HEK293 (cell line): ENCODE data around the gene GART.

Experiments used
- ATF2 ChIP-seq: fragments of 450-650 bp; formaldehyde crosslinking; IDR thresholded peaks from 2 replicates; pipeline ENCODE4 v1.5.1; 2016; ENCODE audit warnings: missing biosample characterization, missing genetic modification characterization, low read depth
- BCL11A ChIP-seq: fragments of 450-650 bp; formaldehyde crosslinking; IDR thresholded peaks from 2 replicates; pipeline ENCODE4 v1.5.1; 2016; ENCODE audit warnings: low read depth, missing biosample characterization, missing genetic modification characterization
- GFI1B ChIP-seq: fragments of 450-650 bp; formaldehyde crosslinking; IDR thresholded peaks from 2 replicates; pipeline ENCODE4 v1.5.1; 2016; ENCODE audit warnings: missing biosample characterization, missing genetic modification characterization
- GLIS1 ChIP-seq: fragments of 450-650 bp; formaldehyde crosslinking; IDR thresholded peaks from 2 replicates; pipeline ENCODE4 v1.5.1; 2016; ENCODE audit warnings: missing biosample characterization, missing genetic modification characterization
- GLIS2 ChIP-seq: fragments of 450-650 bp; formaldehyde crosslinking; IDR thresholded peaks from 2 replicates; pipeline ENCODE4 v1.5.1; 2016; ENCODE audit warnings: missing biosample characterization, missing genetic modification characterization
- HOXC10 ChIP-seq: sonication (generic); formaldehyde crosslinking; IDR thresholded peaks from 2 replicates; pipeline ENCODE4 v1.8.1; 2023; ENCODE audit warnings: mild to moderate bottlenecking, missing genetic modification reagents
- KLF16 ChIP-seq: fragments of 450-650 bp; formaldehyde crosslinking; IDR thresholded peaks from 2 replicates; pipeline ENCODE4 v1.5.1; 2017; ENCODE audit warnings: missing biosample characterization, missing genetic modification characterization
- MZF1 ChIP-seq: fragments of 450-650 bp; formaldehyde crosslinking; IDR thresholded peaks from 2 replicates; pipeline ENCODE4 v1.5.1; 2017; ENCODE audit warnings: missing biosample characterization, missing genetic modification characterization, borderline replicate concordance
- OVOL3 ChIP-seq: fragments of 450-650 bp; formaldehyde crosslinking; IDR thresholded peaks from 2 replicates; pipeline ENCODE4 v1.5.1; 2016; ENCODE audit warnings: missing biosample characterization, missing genetic modification characterization
- PRDM10 ChIP-seq: fragments of 450-650 bp; formaldehyde crosslinking; IDR thresholded peaks from 2 replicates; pipeline ENCODE4 v1.5.1; 2016; ENCODE audit warnings: missing biosample characterization, missing genetic modification characterization
- SCRT2 ChIP-seq: fragments of 450-650 bp; formaldehyde crosslinking; IDR thresholded peaks from 2 replicates; pipeline ENCODE4 v1.5.1; 2016; ENCODE audit warnings: missing biosample characterization, missing genetic modification characterization
- SP2 ChIP-seq: fragments of 450-650 bp; formaldehyde crosslinking; IDR thresholded peaks from 2 replicates; pipeline ENCODE4 v1.5.1; 2016; ENCODE audit warnings: missing biosample characterization, missing genetic modification characterization
- SP3 ChIP-seq: fragments of 450-650 bp; formaldehyde crosslinking; IDR thresholded peaks from 2 replicates; pipeline ENCODE4 v1.5.1; 2016; ENCODE audit warnings: missing biosample characterization, missing genetic modification characterization
- WT1 ChIP-seq: fragments of 450-650 bp; formaldehyde crosslinking; IDR thresholded peaks from 2 replicates; pipeline ENCODE4 v1.5.1; 2016; ENCODE audit warnings: missing biosample characterization, missing genetic modification characterization
- ZBTB21 ChIP-seq: fragments of 450-650 bp; formaldehyde crosslinking; IDR thresholded peaks from 2 replicates; pipeline ENCODE4 v1.5.1; 2017; ENCODE audit warnings: missing biosample characterization, missing genetic modification characterization
- ZFP37 ChIP-seq: fragments of 450-650 bp; formaldehyde crosslinking; IDR thresholded peaks from 2 replicates; pipeline ENCODE4 v1.5.1; 2016; ENCODE audit warnings: missing biosample characterization, missing genetic modification characterization
- ZFP41 ChIP-seq: fragments of 450-650 bp; formaldehyde crosslinking; IDR thresholded peaks from 2 replicates; pipeline ENCODE4 v1.5.1; 2016; ENCODE audit warnings: missing biosample characterization, missing genetic modification characterization, borderline replicate concordance
- ZNF133 ChIP-seq: fragments of 450-650 bp; formaldehyde crosslinking; IDR thresholded peaks from 2 replicates; pipeline ENCODE4 v1.5.1; 2016; ENCODE audit warnings: missing biosample characterization, missing genetic modification characterization
- ZNF140 ChIP-seq: fragments of 450-650 bp; formaldehyde crosslinking; IDR thresholded peaks from 2 replicates; pipeline ENCODE4 v1.5.1; 2016; ENCODE audit warnings: missing biosample characterization, missing genetic modification characterization
- ZNF175 ChIP-seq: fragments of 450-650 bp; formaldehyde crosslinking; IDR thresholded peaks from 2 replicates; pipeline ENCODE4 v1.5.1; 2016; ENCODE audit warnings: missing biosample characterization, missing genetic modification characterization
- ZNF184 ChIP-seq: fragments of 450-650 bp; IDR thresholded peaks from 2 replicates; pipeline ENCODE4 v1.5.1; 2018; ENCODE audit warnings: missing biosample characterization, mild to moderate bottlenecking, missing genetic modification characterization
- ZNF2 ChIP-seq: fragments of 450-650 bp; formaldehyde crosslinking; IDR thresholded peaks from 2 replicates; pipeline ENCODE4 v1.5.1; 2016; ENCODE audit warnings: missing biosample characterization, missing genetic modification characterization
- ZNF24 ChIP-seq: fragments of 450-650 bp; formaldehyde crosslinking; IDR thresholded peaks from 2 replicates; pipeline ENCODE4 v1.5.1; 2016; ENCODE audit warnings: missing biosample characterization, missing genetic modification characterization
- ZNF26 ChIP-seq: fragments of 450-650 bp; formaldehyde crosslinking; IDR thresholded peaks from 2 replicates; pipeline ENCODE4 v1.5.1; 2016; ENCODE audit warnings: missing biosample characterization, missing genetic modification characterization
- ZNF335 ChIP-seq: fragments of 450-650 bp; formaldehyde crosslinking; conservative IDR thresholded peaks from 2 replicates; pipeline ENCODE4 v1.5.1; 2016; ENCODE audit warnings: missing biosample characterization, missing genetic modification characterization
- ZNF416 ChIP-seq: fragments of 450-650 bp; formaldehyde crosslinking; IDR thresholded peaks from 2 replicates; pipeline ENCODE4 v1.5.1; 2016; ENCODE audit warnings: missing biosample characterization, missing genetic modification characterization
- ZNF660 ChIP-seq: fragments of 450-650 bp; IDR thresholded peaks from 2 replicates; pipeline ENCODE4 v1.5.1; 2018; ENCODE audit warnings: missing biosample characterization, mild to moderate bottlenecking, missing genetic modification characterization
- ZNF701 ChIP-seq: fragments of 450-650 bp; formaldehyde crosslinking; IDR thresholded peaks from 2 replicates; pipeline ENCODE4 v1.5.1; 2016; ENCODE audit warnings: missing biosample characterization, missing genetic modification characterization
- ZNF704 ChIP-seq: fragments of 450-650 bp; formaldehyde crosslinking; IDR thresholded peaks from 2 replicates; pipeline ENCODE4 v1.5.1; 2016; ENCODE audit warnings: missing biosample characterization, missing genetic modification characterization
- ZNF76 ChIP-seq: fragments of 450-650 bp; formaldehyde crosslinking; IDR thresholded peaks from 2 replicates; pipeline ENCODE4; 2016; ENCODE audit warnings: low read depth, missing biosample characterization, missing genetic modification characterization, borderline replicate concordance
- ZNF768 ChIP-seq: fragments of 450-650 bp; formaldehyde crosslinking; IDR thresholded peaks from 2 replicates; pipeline ENCODE4 v1.5.1; 2018; ENCODE audit warnings: missing biosample characterization, mild to moderate bottlenecking, missing genetic modification characterization
- ZNF843 ChIP-seq: fragments of 450-650 bp; formaldehyde crosslinking; IDR thresholded peaks from 2 replicates; pipeline ENCODE4 v1.5.1; 2016; ENCODE audit warnings: missing biosample characterization, missing genetic modification characterization

The GART gene

GRCh38 chr21:33541756-33542639 lies at the start of gene GART (continued):
- TF ChIP-seq ZNF2 (tag by site-specific recombination): 0 out of 2 replicates have a peak, but pooled peaks have one; percentile 20
- peak; percentile 92 for TF ChIP-seq GLIS2 (tag by site-specific recombination)
- no peak for TF ChIP-seq ZNF175
- 0 out of 2 replicates have a peak, but pooled peaks have one; percentile 12 for TF ChIP-seq BCL11A (tag by site-specific recombination)
- TF ChIP-seq ZNF843: 0 out of 2 replicates have a peak, but pooled peaks have one; percentile 10
- no peak for TF ChIP-seq SCRT2 (tag by site-specific recombination)
- no peak for TF ChIP-seq GFI1B (tag by site-specific recombination)
- peak; percentile 84 for TF ChIP-seq ZNF660
- no peak for TF ChIP-seq ZNF768
- TF ChIP-seq ZNF701 (tag by site-specific recombination): no peak
- TF ChIP-seq ZFP37 (tag by site-specific recombination): no peak; the same call in 1 of the 2 replicates
- no peak; the same call in 1 of the 2 replicates for TF ChIP-seq MZF1 (tag by site-specific recombination)
- TF ChIP-seq ZNF335 (tag by site-specific recombination): peak; percentile 94
- peak; percentile 37 for TF ChIP-seq WT1 (tag by site-specific recombination)
- no peak for TF ChIP-seq ZNF24 (tag by site-specific recombination)
- peak; percentile 33; the same call in 1 of the 2 replicates for TF ChIP-seq ZNF76 (tag by site-specific recombination)
- no peak for TF ChIP-seq ZNF416 (tag by site-specific recombination)
- TF ChIP-seq ZNF140: no peak
- peak; percentile 68; the same call in 1 of the 2 replicates for TF ChIP-seq ZNF704 (tag by site-specific recombination)
- no peak for TF ChIP-seq ZBTB21 (tag by site-specific recombination)
- TF ChIP-seq ZNF184 (tag by site-specific recombination): peak; percentile 60; the same call in 1 of the 2 replicates
- TF ChIP-seq ZNF26 (tag by site-specific recombination): no peak
- TF ChIP-seq KLF16 (tag by site-specific recombination): peak; percentile 70
- TF ChIP-seq ATF2 (tag by site-specific recombination): no peak
- TF ChIP-seq ZNF133 (tag by site-specific recombination): no peak
- peak; percentile 76 for TF ChIP-seq SP3
- TF ChIP-seq HOXC10: no peak
- TF ChIP-seq GLIS1 (tag by site-specific recombination): peak; percentile 96
- TF ChIP-seq OVOL3 (tag by site-specific recombination): peak; percentile 52; the same call in 1 of the 2 replicates
- no peak for TF ChIP-seq ZFP41 (tag by site-specific recombination)
- peak; percentile 46 for TF ChIP-seq PRDM10 (tag by site-specific recombination)
- TF ChIP-seq SP2 (tag by site-specific recombination): peak; percentile 98
